ENCODE data around the gene MAPKAP1.

The MAPKAP1 gene

GRCh38 chr9:125537442-125538091, 169.4 kb downstream of the MAPKAP1 start:
- DNase-seq: no peak

- no peak for DNase-seq
Measured at GRCh38 chr9:125536776-125537175, 170.2 kb downstream of the MAPKAP1 start.

GRCh38 chr9:125536167-125536772, 170.7 kb downstream of the MAPKAP1 start:
- DNase-seq: no peak

GRCh38 chr9:125534971-125535701, 171.9 kb downstream of the MAPKAP1 start:
- no peak for DNase-seq

GRCh38 chr9:125532812-125533594, 174.0 kb downstream of the MAPKAP1 start:
- no peak for DNase-seq

GRCh38 chr9:125532412-125532811, 174.6 kb downstream of the MAPKAP1 start:
- DNase-seq: no peak

- DNase-seq: no peak
Measured at GRCh38 chr9:125529589-125530515, 177.2 kb downstream of the MAPKAP1 start.

GRCh38 chr9:125529107-125529506, 177.9 kb downstream of the MAPKAP1 start:
- no peak for DNase-seq

- DNase-seq: no peak
Measured at GRCh38 chr9:125527471-125528002, 179.5 kb downstream of the MAPKAP1 start.

- DNase-seq: peak in 4 of 51 donors; percentile 4 to 16 (median 16)
Measured at GRCh38 chr9:125525921-125526631, 180.9 kb downstream of the MAPKAP1 start.

- no peak for DNase-seq
Measured at GRCh38 chr9:125524583-125525355, 182.2 kb downstream of the MAPKAP1 start.

GRCh38 chr9:125523681-125524080, 183.3 kb downstream of the MAPKAP1 start:
- DNase-seq: no peak

- no peak for DNase-seq
Measured at GRCh38 chr9:125522328-125522725, 184.7 kb downstream of the MAPKAP1 start.

- DNase-seq: no peak
Measured at GRCh38 chr9:125521462-125522327, 185.3 kb downstream of the MAPKAP1 start.

- no peak for DNase-seq
Measured at GRCh38 chr9:125519734-125520133, 187.3 kb downstream of the MAPKAP1 start.

GRCh38 chr9:125517577-125517976, 189.4 kb downstream of the MAPKAP1 start:
- no peak for DNase-seq

- DNase-seq: no peak
Measured at GRCh38 chr9:125515983-125516940, 190.7 kb downstream of the MAPKAP1 start.

All from hypothalamus (tissue), 51 donors.